Peyer's patch (tissue), 4 donors: Measurements from ENCODE around the gene HEXA. TPM values are rescaled to one million over a fixed set of nuclear protein-coding genes. Genes with fewer than 3 reads are reported as not detected.
"Not testable (repeated sequence)": the region's sequence is repeated elsewhere in the genome, so short reads cannot be mapped to it uniquely, and the experiment has no call there.

ENCODE experiments used
- DNase-seq, 3 donors: peaks; one replicate each; pipeline ENCODE4 v3.0.0-alpha.2; 2017 to 2019
- H3K27ac ChIP-seq, 4 donors: fragments of 200-600 bp; sonication (generic); one replicate each; pipeline ENCODE4 v1.5.1; 2016 to 2019
- H3K27me3 ChIP-seq, 2 donors: fragments of 200-600 bp; sonication (generic); one replicate each; pipeline ENCODE4 v1.5.1; 2019
- H3K36me3 ChIP-seq, 3 donors: fragments of 200-600 bp; sonication (generic); one replicate each; pipeline ENCODE4 v1.5.1; 2016 to 2019
- H3K4me1 ChIP-seq, 4 donors: fragments of 200-600 bp; sonication (generic); one replicate each; pipeline ENCODE4 v1.5.1; 2016 to 2019
- H3K4me3 ChIP-seq, 4 donors: fragments of 200-600 bp; sonication (generic); 1 replicate in 3 of 4; 2 replicates in 1 of 4; pipeline ENCODE4 v1.5.1; 2016 to 2019; ENCODE audit warnings: mild to moderate bottlenecking in 1 of 4
- H3K9me3 ChIP-seq, 4 donors: fragments of 200-600 bp; sonication (generic); one replicate each; pipeline ENCODE4 v1.5.1; 2016 to 2019; ENCODE audit warnings: mild to moderate bottlenecking in 1 of 4
- CTCF ChIP-seq, 6 experiments: fragments of 450-650 bp in 4 of 6; fragments of 200-600 bp in 2 of 6; sonication (generic) in 1 of 6; IDR thresholded peaks; one replicate each; pipeline ENCODE4 v1.5.1; 2017 to 2019; ENCODE audit warnings: antibody characterized with exemption in 6 of 6, mild to moderate bottlenecking in 3 of 6, moderate library complexity in 1 of 6
- POLR2A ChIP-seq, 2 donors: fragments of 450-650 bp; IDR thresholded peaks; one replicate each; pipeline ENCODE4 v1.5.1; 2017; ENCODE audit warnings: antibody characterized with exemption in 2 of 2, mild to moderate bottlenecking in 2 of 2, moderate library complexity in 2 of 2
- total RNA-seq, 4 donors: library from RNA; depleted of rRNA; stranded (reverse); fragments of >200 nt; gene quantifications; one replicate each; pipeline ENCODE4 v1.1.0, GENCODE V29; 2016

Gene HEXA
- 10 to 100 TPM; 45.4 to 81.4 (median 69.1) TPM for total RNA-seq

GRCh38 chr15:72375846-72376581 lies at the start of gene HEXA:
TSS of gene HEXA (minus strand) at chr15:72376014. CDS start at chr15:72375972, 42 bp downstream.
- TF ChIP-seq POLR2A (IDR thresholded peaks at IDR 0.05) (peak; percentile 66 to 86), CTCF (IDR thresholded peaks at IDR 0.05) (peak in 1 of 6 experiments; percentile 14)
- peaks cover 0 to 33% (median 11%) of the 10 kb centered on the region in 4 donors for H3K4me1 ChIP-seq
- no peaks in the 10 kb centered on the region for H3K27me3 ChIP-seq
- DNase-seq, result peak; percentile 97 to 99 (median 97)
- peak within 1 kb of the TSS; percentile 72 to 84 (median 76) for H3K4me3 ChIP-seq
- H3K36me3 ChIP-seq, result no peaks in the 10 kb centered on the region
- H3K9me3 ChIP-seq, result no peaks in the 10 kb centered on the region
- peak within 1 kb of the TSS; percentile 88 to 96 (median 90) for H3K27ac ChIP-seq

GRCh38 chr15:72423256-72423655 lies 47.4 kb upstream of the HEXA start:
- H3K9me3 ChIP-seq, result no peaks in the 10 kb centered on the region
- DNase-seq, result no peak
- no peak for TF ChIP-seq POLR2A (IDR thresholded peaks at IDR 0.05)

GRCh38 chr15:72421484-72421883 lies 45.7 kb upstream of the HEXA start:
- DNase-seq, result no peak

More at GRCh38 chr15:72423256-72423655, 47.4 kb upstream of the HEXA start:
- H3K27me3 ChIP-seq, result no peaks in the 10 kb centered on the region
- no peak overlapping the region for H3K27ac ChIP-seq
- H3K4me1 ChIP-seq, result no peaks in the 10 kb centered on the region
- H3K36me3 ChIP-seq, result no peaks in the 10 kb centered on the region
- H3K4me3 ChIP-seq, result no peak overlapping the region

GRCh38 chr15:72420576-72420975 lies 44.8 kb upstream of the HEXA start:
- no peak overlapping the region for H3K27ac ChIP-seq
- H3K27me3 ChIP-seq, result no peaks in the 10 kb centered on the region
- H3K4me3 ChIP-seq, result no peak overlapping the region
- H3K9me3 ChIP-seq, result no peaks in the 10 kb centered on the region
- H3K36me3 ChIP-seq, result no peaks in the 10 kb centered on the region
- no peak for DNase-seq
- TF ChIP-seq POLR2A (IDR thresholded peaks at IDR 0.05), result no peak
- no peak for TF ChIP-seq CTCF (IDR thresholded peaks at IDR 0.05)
- H3K4me1 ChIP-seq, result no peaks in the 10 kb centered on the region

More at GRCh38 chr15:72421484-72421883, 45.7 kb upstream of the HEXA start:
- Histone ChIP-seq H3K4me1 (no peaks in the 10 kb centered on the region), H3K27me3 (no peaks in the 10 kb centered on the region), H3K27ac (no peak overlapping the region), H3K9me3 (no peaks in the 10 kb centered on the region), H3K36me3 (no peaks in the 10 kb centered on the region), H3K4me3 (no peak overlapping the region)
- TF ChIP-seq CTCF (IDR thresholded peaks at IDR 0.05) (no peak), POLR2A (IDR thresholded peaks at IDR 0.05) (no peak)

- H3K4me3 ChIP-seq, H3K36me3 ChIP-seq, H3K9me3 ChIP-seq, H3K27ac ChIP-seq, H3K4me1 ChIP-seq, H3K27me3 ChIP-seq, DNase-seq: not testable (repeated sequence)
Measured at GRCh38 chr15:72419768-72420167, 44.0 kb upstream of the HEXA start.

GRCh38 chr15:72415304-72415703 lies 39.5 kb upstream of the HEXA start:
- DNase-seq, result no peak
- Histone ChIP-seq H3K4me3 (no peak overlapping the region), H3K4me1 (no peaks in the 10 kb centered on the region), H3K9me3 (no peaks in the 10 kb centered on the region), H3K36me3 (no peaks in the 10 kb centered on the region), H3K27ac (no peak overlapping the region), H3K27me3 (no peaks in the 10 kb centered on the region)
- TF ChIP-seq CTCF (IDR thresholded peaks at IDR 0.05) (no peak), POLR2A (IDR thresholded peaks at IDR 0.05) (no peak)

- H3K27ac ChIP-seq, H3K27me3 ChIP-seq, H3K36me3 ChIP-seq, H3K4me3 ChIP-seq, H3K9me3 ChIP-seq, DNase-seq, H3K4me1 ChIP-seq: not testable (repeated sequence)
Measured at GRCh38 chr15:72413337-72413736, 37.5 kb upstream of the HEXA start.
